H9 (cell line): Measurements from ENCODE around the gene SFI1. TPM values are rescaled to one million over a fixed set of nuclear protein-coding genes. Genes with fewer than 3 reads are reported as not detected.

Experiments
- DNase-seq: peaks from one replicate; pipeline ENCODE4 v3.0.0-alpha.2; 2017
- H2AFZ ChIP-seq: one replicate; pipeline ENCODE4 v1.6.1; 2013; ENCODE audit warnings: mild to moderate bottlenecking, low read length, control low read depth, moderate library complexity
- H2AK5ac ChIP-seq: 2 replicates; pipeline ENCODE4 v1.6.1; 2013; ENCODE audit warnings: low read length, control low read depth, mixed read lengths; ENCODE audit not compliant: insufficient read length
- H2BK120ac ChIP-seq: one replicate; pipeline ENCODE4 v1.6.1; 2013; ENCODE audit warnings: low read depth, mild to moderate bottlenecking, low read length, control low read depth, inconsistent platforms; ENCODE audit not compliant: poor library complexity, severe bottlenecking
- H2BK12ac ChIP-seq: 2 replicates; pipeline ENCODE4 v1.6.1; 2013; ENCODE audit warnings: low read length, control low read depth, mixed read lengths, low read depth; ENCODE audit not compliant: insufficient read length
- H2BK15ac ChIP-seq: 2 replicates; pipeline ENCODE4 v1.6.1; 2013; ENCODE audit warnings: low read depth, low read length, control low read depth
- H2BK20ac ChIP-seq: one replicate; pipeline ENCODE4 v1.6.1; 2013; ENCODE audit warnings: low read depth, mild to moderate bottlenecking, low read length, control low read depth, inconsistent platforms; ENCODE audit not compliant: poor library complexity, severe bottlenecking
- H2BK5ac ChIP-seq: 2 replicates; pipeline ENCODE4 v1.6.1; 2013; ENCODE audit warnings: low read length, control low read depth, mixed read lengths; ENCODE audit not compliant: insufficient read length
- H3K14ac ChIP-seq: 2 replicates; pipeline ENCODE4 v1.6.1; 2013; ENCODE audit warnings: low read length, control low read depth; ENCODE audit not compliant: insufficient read depth
- H3K18ac ChIP-seq: 2 replicates; pipeline ENCODE4 v1.6.1; 2013; ENCODE audit warnings: low read depth, mild to moderate bottlenecking, mixed read lengths, low read length, control low read depth; ENCODE audit not compliant: insufficient read length
- H3K23ac ChIP-seq: 2 replicates; pipeline ENCODE4 v1.6.1; 2013; ENCODE audit warnings: low read length, control low read depth, mixed read lengths, low read depth; ENCODE audit not compliant: insufficient read length
- H3K23me2 ChIP-seq: 2 replicates; pipeline ENCODE4 v1.6.1; 2013; ENCODE audit warnings: low read depth, mild to moderate bottlenecking, mixed read lengths, low read length, control low read depth; ENCODE audit not compliant: insufficient read length, poor library complexity, severe bottlenecking
- H3K27ac ChIP-seq: 2 replicates; pipeline ENCODE4 v1.5.1; 2013; ENCODE audit warnings: low read length, control low read depth, mixed read lengths, low read depth; ENCODE audit not compliant: insufficient read length
- H3K27me3 ChIP-seq: 2 replicates; pipeline ENCODE4 v1.6.1; 2013; ENCODE audit warnings: low read length, control low read depth, inconsistent platforms; ENCODE audit not compliant: insufficient read depth
- H3K4ac ChIP-seq: 2 replicates; pipeline ENCODE4 v1.6.1; 2013; ENCODE audit warnings: low read depth, mild to moderate bottlenecking, control low read depth, inconsistent platforms, low read length, moderate library complexity
- H3K4me1 ChIP-seq: 2 replicates; pipeline ENCODE4 v1.6.1; 2013; ENCODE audit warnings: low read length, control low read depth, inconsistent platforms; ENCODE audit not compliant: insufficient read depth
- H3K4me2 ChIP-seq: 2 replicates; pipeline ENCODE4 v1.6.1; 2013; ENCODE audit warnings: low read length, control low read depth, mixed read lengths; ENCODE audit not compliant: insufficient read length, insufficient read depth
- H3K56ac ChIP-seq: 2 replicates; pipeline ENCODE4 v1.6.1; 2013; ENCODE audit warnings: low read depth, mild to moderate bottlenecking, mixed read lengths, low read length, control low read depth; ENCODE audit not compliant: insufficient read length
- H3K79me1 ChIP-seq: 2 replicates; pipeline ENCODE4 v1.6.1; 2013; ENCODE audit warnings: low read depth, mild to moderate bottlenecking, moderate library complexity, low read length, control low read depth, inconsistent platforms; ENCODE audit not compliant: insufficient read depth, poor library complexity, severe bottlenecking
- H3K79me2 ChIP-seq: 2 replicates; pipeline ENCODE4 v1.6.1; 2013; ENCODE audit warnings: low read length, control low read depth, inconsistent platforms; ENCODE audit not compliant: insufficient read depth
- H3K9ac ChIP-seq: 2 replicates; pipeline ENCODE4 v1.6.1; 2013; ENCODE audit warnings: low read length, control low read depth, mixed read lengths; ENCODE audit not compliant: insufficient read length; ENCODE audit errors: extremely low read depth
- H3K9me3 ChIP-seq: one replicate; pipeline ENCODE4 v1.6.1; 2013; ENCODE audit warnings: low read depth, low read length, inconsistent platforms; ENCODE audit not compliant: control insufficient read depth
- H3T11ph ChIP-seq: one replicate; pipeline ENCODE4 v1.6.1; 2013; ENCODE audit warnings: mild to moderate bottlenecking, low read length, control low read depth, inconsistent platforms
- H4K20me1 ChIP-seq: one replicate; pipeline ENCODE4 v1.6.1; 2013; ENCODE audit not compliant: control insufficient read depth, insufficient read length, insufficient read depth
- H4K5ac ChIP-seq: 2 replicates; pipeline ENCODE4 v1.6.1; 2013; ENCODE audit warnings: low read depth, mild to moderate bottlenecking, mixed read lengths, low read length, control low read depth; ENCODE audit not compliant: insufficient read length
- H4K8ac ChIP-seq: replicated peaks from 2 replicates; pipeline ENCODE4 v1.6.1; 2013; ENCODE audit warnings: low read length, control low read depth, mixed read lengths, low read depth; ENCODE audit not compliant: insufficient read length
- H4K91ac ChIP-seq: 2 replicates; pipeline ENCODE4 v1.6.1; 2013; ENCODE audit warnings: low read depth, mild to moderate bottlenecking, moderate library complexity, mixed read lengths, low read length, control low read depth; ENCODE audit not compliant: insufficient read length
- H3K27ac Mint-ChIP-seq, 3 experiments: 2 replicates in 2 of 3; 3 replicates in 1 of 3; pipeline ENCODE4 v1.8.0; 2020 to 2021; ENCODE audit warnings: mixed read lengths in 3 of 3, mild to moderate bottlenecking in 1 of 3, moderate library complexity in 1 of 3
- H3K27me3 Mint-ChIP-seq: 2 replicates; pipeline ENCODE4 v1.8.0; 2021; ENCODE audit warnings: low read depth, mild to moderate bottlenecking, moderate library complexity, mixed read lengths
- H3K36me3 Mint-ChIP-seq, 3 experiments: 2 replicates in 2 of 3; 3 replicates in 1 of 3; pipeline ENCODE4 v1.8.0; 2020 to 2021; ENCODE audit warnings: low read depth in 3 of 3, mixed read lengths in 3 of 3; ENCODE audit not compliant: insufficient read depth in 1 of 3
- H3K4me1 Mint-ChIP-seq, 2 experiments: 2 replicates each; pipeline ENCODE4 v1.8.0; 2020; ENCODE audit warnings: mixed read lengths in 2 of 2
- H3K4me3 Mint-ChIP-seq, 2 experiments: 2 replicates in 1 of 2; 3 replicates in 1 of 2; pipeline ENCODE4 v1.8.0; 2020 to 2021; ENCODE audit warnings: mild to moderate bottlenecking in 2 of 2, mixed read lengths in 2 of 2, moderate library complexity in 1 of 2
- H3K9me3 Mint-ChIP-seq, 2 experiments: 2 replicates in 1 of 2; 3 replicates in 1 of 2; pipeline ENCODE4 v1.8.0; 2020; ENCODE audit warnings: mild to moderate bottlenecking in 2 of 2, mixed read lengths in 2 of 2, moderate library complexity in 1 of 2
- WGBS: extraction: QIAGEN DNeasy Blood & Tissue Kit; methylation state at CpG from one replicate; pipeline ENCODE4 v1.1.7; 2013; ENCODE audit warnings: missing lambda C conversion rate, low lambda C conversion rate, mixed read lengths; ENCODE audit not compliant: insufficient read length; ENCODE audit errors: extremely low coverage; 5-methylcytosine and 5-hydroxymethylcytosine counted together
- total RNA-seq: library from RNA; stranded (reverse); gene quantifications from 2 replicates; pipeline ENCODE4 v1.2.1, GENCODE V29; 2021
- TF ChIP-seq, protein P1 (sequence below): fragments of 200-600 bp; sonication (generic); conservative IDR thresholded peaks from 3 replicates; pipeline ENCODE4 v1.8.0; 2021; ENCODE audit warnings: antibody characterized with exemption, mild to moderate bottlenecking

The SFI1 gene
- total RNA-seq, 1 experiment from 2014 or later = 26.4 TPM

DNA sequence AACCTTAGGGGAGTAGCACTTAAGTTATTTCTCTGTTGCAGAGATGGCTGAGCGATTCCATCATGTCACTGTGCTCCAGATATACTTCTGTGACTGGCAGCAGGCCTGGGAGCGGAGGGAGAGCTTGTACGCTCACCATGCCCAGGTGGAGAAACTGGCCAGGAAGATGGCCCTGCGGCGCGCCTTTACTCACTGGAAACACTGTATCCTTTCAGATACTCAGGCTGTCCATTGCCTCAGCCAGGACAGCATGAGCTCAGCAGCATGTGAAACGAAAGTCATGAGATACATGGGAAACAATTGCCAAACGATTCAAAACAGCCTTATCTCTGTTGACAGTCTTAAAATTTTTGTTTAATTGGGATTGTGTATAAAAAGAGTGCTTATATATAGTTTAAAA is 78.9 kb downstream of the SFI1 start:
- H4K91ac ChIP-seq = no peak overlapping the region
- H3K4ac ChIP-seq = no peak overlapping the region
- no peak overlapping the region for H3K14ac ChIP-seq
- no peak overlapping the region for H2BK12ac ChIP-seq
- H3K4me3 Mint-ChIP-seq = no peak overlapping the region
- no peak overlapping the region for H2BK5ac ChIP-seq
- no peak overlapping the region for H3K9ac ChIP-seq
- H2AFZ ChIP-seq = no peak overlapping the region
- H3K23me2 ChIP-seq = no peaks in the 10 kb centered on the region
- H3K27me3 ChIP-seq = no peaks in the 10 kb centered on the region
- no peaks in the 10 kb centered on the region for H3K9me3 ChIP-seq
- H4K20me1 ChIP-seq = no peaks in the 10 kb centered on the region
- no peak overlapping the region for H3K4me2 ChIP-seq
- H3K56ac ChIP-seq = no peak overlapping the region
- H3K18ac ChIP-seq = no peak overlapping the region
- H3K36me3 Mint-ChIP-seq = peaks cover 0 to 11% (median 0%) of the 10 kb centered on the region in 3 experiments; a peak in 3 of 7 replicates
- no peaks in the 10 kb centered on the region for H3K4me1 ChIP-seq
- TF ChIP-seq, protein P1, sequence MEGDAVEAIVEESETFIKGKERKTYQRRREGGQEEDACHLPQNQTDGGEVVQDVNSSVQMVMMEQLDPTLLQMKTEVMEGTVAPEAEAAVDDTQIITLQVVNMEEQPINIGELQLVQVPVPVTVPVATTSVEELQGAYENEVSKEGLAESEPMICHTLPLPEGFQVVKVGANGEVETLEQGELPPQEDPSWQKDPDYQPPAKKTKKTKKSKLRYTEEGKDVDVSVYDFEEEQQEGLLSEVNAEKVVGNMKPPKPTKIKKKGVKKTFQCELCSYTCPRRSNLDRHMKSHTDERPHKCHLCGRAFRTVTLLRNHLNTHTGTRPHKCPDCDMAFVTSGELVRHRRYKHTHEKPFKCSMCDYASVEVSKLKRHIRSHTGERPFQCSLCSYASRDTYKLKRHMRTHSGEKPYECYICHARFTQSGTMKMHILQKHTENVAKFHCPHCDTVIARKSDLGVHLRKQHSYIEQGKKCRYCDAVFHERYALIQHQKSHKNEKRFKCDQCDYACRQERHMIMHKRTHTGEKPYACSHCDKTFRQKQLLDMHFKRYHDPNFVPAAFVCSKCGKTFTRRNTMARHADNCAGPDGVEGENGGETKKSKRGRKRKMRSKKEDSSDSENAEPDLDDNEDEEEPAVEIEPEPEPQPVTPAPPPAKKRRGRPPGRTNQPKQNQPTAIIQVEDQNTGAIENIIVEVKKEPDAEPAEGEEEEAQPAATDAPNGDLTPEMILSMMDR = no peak
- WGBS = no CpG with 5 or more reads among the region's 8 CpGs
- H3K27ac Mint-ChIP-seq = no peak overlapping the region
- no peak overlapping the region for H4K8ac ChIP-seq
- H3K27me3 Mint-ChIP-seq = peaks cover 1% of the 10 kb centered on the region; the same call in 1 of the 2 replicates
- H2BK15ac ChIP-seq = no peak overlapping the region
- no peak overlapping the region for H3T11ph ChIP-seq
- no peak overlapping the region for H2BK120ac ChIP-seq
- no peak overlapping the region for H4K5ac ChIP-seq
- no peak for DNase-seq
- no peak overlapping the region for H3K27ac ChIP-seq
- no peak overlapping the region for H2BK20ac ChIP-seq
- H2AK5ac ChIP-seq = no peak overlapping the region
- no peak overlapping the region for H3K23ac ChIP-seq
- H3K9me3 Mint-ChIP-seq = no peaks in the 10 kb centered on the region
- no peaks in the 10 kb centered on the region for H3K79me2 ChIP-seq
- no peaks in the 10 kb centered on the region for H3K79me1 ChIP-seq
- no peaks in the 10 kb centered on the region for H3K4me1 Mint-ChIP-seq
